Cardiac fibroblast (primary cell): ENCODE data around the gene VEGFB.

ENCODE experiments used
- DNase-seq, 2 donors: peaks; one replicate each; pipeline versions ENCODE4 v3.0.0 to v3.0.0-alpha.2; 2010; ENCODE audit warnings: low read depth in 2 of 2
- H3K4me3 ChIP-seq, 2 donors: replicated peaks in 1 of 2; 1 replicate in 1 of 2; 2 replicates in 1 of 2; pipeline ENCODE4 v1.5.1; 2011; ENCODE audit warnings: low read depth in 2 of 2, low read length in 2 of 2, mild to moderate bottlenecking in 2 of 2, moderate library complexity in 1 of 2
- TF ChIP-seq, protein P1 (sequence below): IDR thresholded peaks from one replicate; pipeline ENCODE4 v1.5.1; 2011; ENCODE audit warnings: low read depth, mild to moderate bottlenecking, low read length, inconsistent platforms

The VEGFB gene

DNA sequence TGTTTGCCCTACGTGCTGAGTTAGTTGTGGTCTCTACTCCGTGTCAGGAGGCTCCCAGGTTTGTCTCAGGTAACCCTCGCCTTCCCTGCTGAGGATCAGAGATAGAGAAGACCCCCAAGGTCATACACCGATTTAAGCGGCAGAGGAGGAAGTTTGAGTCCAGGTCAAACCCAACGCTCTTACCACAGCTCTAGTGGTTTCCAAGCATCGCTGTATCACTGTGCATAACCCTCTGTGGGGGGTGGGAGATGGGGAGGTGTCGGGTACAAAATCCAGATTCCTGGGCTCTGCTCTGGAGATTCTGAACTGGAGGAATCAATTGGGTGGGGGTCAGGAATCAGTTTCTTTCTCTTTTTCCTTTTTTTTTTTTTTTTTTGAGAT, 3.4 kb upstream of the VEGFB start:
- TF ChIP-seq, protein P1, sequence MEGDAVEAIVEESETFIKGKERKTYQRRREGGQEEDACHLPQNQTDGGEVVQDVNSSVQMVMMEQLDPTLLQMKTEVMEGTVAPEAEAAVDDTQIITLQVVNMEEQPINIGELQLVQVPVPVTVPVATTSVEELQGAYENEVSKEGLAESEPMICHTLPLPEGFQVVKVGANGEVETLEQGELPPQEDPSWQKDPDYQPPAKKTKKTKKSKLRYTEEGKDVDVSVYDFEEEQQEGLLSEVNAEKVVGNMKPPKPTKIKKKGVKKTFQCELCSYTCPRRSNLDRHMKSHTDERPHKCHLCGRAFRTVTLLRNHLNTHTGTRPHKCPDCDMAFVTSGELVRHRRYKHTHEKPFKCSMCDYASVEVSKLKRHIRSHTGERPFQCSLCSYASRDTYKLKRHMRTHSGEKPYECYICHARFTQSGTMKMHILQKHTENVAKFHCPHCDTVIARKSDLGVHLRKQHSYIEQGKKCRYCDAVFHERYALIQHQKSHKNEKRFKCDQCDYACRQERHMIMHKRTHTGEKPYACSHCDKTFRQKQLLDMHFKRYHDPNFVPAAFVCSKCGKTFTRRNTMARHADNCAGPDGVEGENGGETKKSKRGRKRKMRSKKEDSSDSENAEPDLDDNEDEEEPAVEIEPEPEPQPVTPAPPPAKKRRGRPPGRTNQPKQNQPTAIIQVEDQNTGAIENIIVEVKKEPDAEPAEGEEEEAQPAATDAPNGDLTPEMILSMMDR, result no peak
- peak overlapping the region; percentile 73 for H3K4me3 ChIP-seq
- DNase-seq, result no peak

DNA sequence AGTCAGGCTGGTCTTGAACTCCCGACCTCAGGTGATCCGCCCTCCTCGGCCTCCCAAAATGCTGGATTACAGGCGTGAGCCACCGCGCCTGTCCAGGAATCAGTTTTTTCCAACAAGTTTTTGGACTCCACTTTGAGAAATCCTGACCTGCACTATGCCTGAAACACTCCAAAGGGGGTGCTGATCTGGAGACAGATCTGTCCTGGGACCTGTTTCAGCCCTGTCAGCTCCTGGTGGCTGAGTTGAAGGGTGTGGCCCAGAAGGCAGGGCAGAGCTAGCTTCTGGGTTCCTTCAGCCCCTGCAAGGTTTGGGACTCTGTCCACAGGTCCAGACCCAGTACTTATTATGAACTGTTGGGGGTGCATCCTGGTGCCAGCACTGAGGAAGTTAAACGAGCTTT, 2.8 kb upstream of the VEGFB start:
- no peak overlapping the region for H3K4me3 ChIP-seq
- no peak for DNase-seq
- TF ChIP-seq, protein P1, result no peak

DNA sequence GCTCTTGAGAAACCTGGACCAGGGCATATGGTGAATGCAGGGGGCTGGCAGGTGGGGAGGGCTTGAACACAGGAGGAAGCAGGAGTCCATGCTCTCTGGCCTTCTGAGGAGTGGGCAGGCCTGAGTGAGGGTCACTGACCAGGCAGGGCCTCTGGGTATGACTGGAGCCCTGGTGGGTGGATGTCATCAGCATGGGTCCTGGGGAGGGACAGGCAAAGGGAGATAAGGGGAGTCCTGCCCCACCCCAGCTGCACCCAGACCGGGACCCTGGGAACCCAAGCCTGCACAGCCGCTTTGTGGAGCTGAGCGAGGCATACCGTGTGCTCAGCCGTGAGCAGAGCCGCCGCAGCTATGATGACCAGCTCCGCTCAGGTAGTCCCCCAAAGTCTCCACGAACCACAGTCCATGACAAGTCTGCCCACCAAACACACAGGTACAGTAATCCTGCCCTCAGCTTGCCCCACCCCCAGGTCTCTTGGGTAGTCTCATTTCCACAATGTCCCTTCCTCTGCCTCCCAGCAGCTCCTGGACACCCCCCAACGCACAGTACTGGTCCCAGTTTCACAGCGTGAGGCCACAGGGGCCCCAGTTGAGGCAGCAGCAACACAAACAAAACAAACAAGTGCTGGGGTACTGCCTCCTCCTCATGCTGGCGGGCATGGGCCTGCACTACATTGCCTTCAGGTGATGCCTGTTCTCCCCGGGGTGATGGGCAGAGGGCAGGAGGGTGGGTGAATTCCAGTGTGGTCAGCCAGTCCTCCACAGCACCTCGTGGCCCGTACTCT, 2.0 kb upstream of the VEGFB start:
- TF ChIP-seq, protein P1, result no peak
- DNase-seq, result no peak
- no peak overlapping the region for H3K4me3 ChIP-seq

DNA sequence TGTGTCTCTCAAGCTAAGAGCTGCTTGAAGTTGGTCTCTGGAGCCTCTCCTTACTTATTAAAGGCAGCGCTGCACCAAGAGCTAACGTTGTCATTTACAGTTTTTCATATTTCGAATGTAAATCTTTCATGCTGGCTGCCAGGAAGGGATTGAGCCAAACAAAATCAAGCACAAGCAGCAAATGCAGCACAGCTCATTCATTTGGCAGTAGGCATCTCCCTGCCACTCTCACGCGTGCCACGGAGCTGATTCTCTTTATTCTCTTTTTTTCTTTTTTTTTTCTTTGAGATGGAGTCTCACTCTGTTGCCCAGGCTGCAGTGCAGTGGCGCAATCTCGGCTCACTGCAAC, 1.4 kb upstream of the VEGFB start:
- TF ChIP-seq, protein P1, result no peak
- DNase-seq, result no peak

DNA sequence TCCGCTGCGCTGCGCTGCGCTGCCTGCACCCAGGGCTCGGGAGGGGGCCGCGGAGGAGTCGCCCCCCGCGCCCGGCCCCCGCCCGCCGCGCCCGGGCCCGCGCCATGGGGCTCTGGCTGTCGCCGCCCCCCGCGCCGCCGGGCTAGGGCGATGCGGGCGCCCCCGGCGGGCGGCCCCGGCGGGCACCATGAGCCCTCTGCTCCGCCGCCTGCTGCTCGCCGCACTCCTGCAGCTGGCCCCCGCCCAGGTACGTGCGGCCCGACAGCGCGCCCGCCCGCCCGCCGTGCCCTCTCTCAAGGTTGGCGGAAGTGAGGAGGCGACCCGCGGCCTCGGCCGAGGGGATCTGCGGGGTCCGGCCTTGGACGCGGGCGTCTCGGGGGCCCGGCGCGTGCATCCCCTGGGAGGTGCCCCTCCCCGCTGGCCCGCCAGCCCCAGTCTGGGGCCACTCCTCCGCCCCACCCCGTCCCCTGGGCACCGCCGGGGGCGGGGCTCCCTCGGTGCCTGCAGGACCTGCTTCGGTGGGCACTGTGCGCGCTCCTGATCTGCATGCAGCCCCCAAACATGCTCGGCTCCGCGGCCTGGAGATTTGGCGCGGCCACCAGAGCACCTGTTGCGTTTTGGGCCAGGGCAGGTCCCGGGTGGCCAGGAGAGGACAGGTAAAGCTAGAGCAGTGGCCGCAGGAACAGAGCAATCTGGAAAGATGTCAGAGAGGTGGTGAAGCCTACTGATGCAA, 429 bp downstream of the VEGFB start:
- no peak for DNase-seq
- TF ChIP-seq, protein P1, result no peak
- H3K4me3 ChIP-seq, result peak overlapping the region; percentile 65 to 81

More for the DNA sequence above, 1.4 kb upstream of the VEGFB start:
- no peak overlapping the region for H3K4me3 ChIP-seq

DNA sequence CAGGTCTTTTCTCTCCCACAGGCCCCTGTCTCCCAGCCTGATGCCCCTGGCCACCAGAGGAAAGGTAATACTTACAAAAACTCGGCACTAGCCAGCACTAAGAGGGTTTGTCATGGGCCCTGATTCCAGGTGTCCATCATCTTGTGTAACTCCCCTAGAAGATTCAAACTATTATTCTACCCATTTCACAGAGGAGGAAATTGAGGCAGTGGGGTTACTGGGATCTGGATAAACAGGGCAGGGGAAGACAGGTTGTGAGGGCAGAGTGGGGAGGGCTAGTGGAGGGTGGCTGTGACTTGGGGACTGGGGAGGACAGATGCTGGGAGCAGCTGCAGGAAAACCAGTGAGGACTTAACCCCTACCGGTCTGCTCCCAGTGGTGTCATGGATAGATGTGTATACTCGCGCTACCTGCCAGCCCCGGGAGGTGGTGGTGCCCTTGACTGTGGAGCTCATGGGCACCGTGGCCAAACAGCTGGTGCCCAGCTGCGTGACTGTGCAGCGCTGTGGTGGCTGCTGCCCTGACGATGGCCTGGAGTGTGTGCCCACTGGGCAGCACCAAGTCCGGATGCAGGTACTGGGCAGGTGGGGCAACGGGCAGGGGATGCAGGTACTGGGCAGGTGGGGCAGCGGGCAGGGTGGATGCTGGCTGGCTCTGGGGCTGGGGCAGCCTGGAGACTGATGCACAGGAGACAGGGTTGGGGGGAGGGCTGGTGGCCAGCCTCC, 1.2 kb downstream of the VEGFB start:
- TF ChIP-seq, protein P1, result no peak
- no peak for DNase-seq
- peak overlapping the region; percentile 65 to 81 for H3K4me3 ChIP-seq
